HCT116 (cell line): Measurements from ENCODE around the gene HTRA2. TPM values are rescaled to one million over a fixed set of nuclear protein-coding genes. Genes with fewer than 3 reads are reported as not detected.

Experiments used
- ATAC-seq: fragments of 200-7000 bp; cut with Tn5 transposase; 2 replicates; pipeline ENCODE4 v1.9.1; 2020; ENCODE audit warnings: mild to moderate bottlenecking, moderate library complexity
- BruUV-seq: library from RNA; stranded (reverse); fragments of 400-500 nt; replicated peaks from 2 replicates; lab custom pipeline; 2021; lab: Mats Ljungman, UMichigan
- CTCF ChIA-PET: fragments of 300-600 bp; sonication (Branson Sonifier 250); formaldehyde crosslinking; loops from one replicate; lab custom pipeline; 2021; ENCODE audit warnings: antibody characterized with exemption; lab: Charles Lee
- POLR2A ChIA-PET: fragments of 300-600, 350-600 bp; sonication (Branson Sonifier 250); formaldehyde crosslinking; loops from one replicate; lab custom pipeline; 2021; ENCODE audit warnings: antibody characterized with exemption; lab: Charles Lee
- RAD21 ChIA-PET, 2 experiments: fragments of 300-600 bp; sonication (Branson Sonifier 250); formaldehyde crosslinking; loops; one replicate each; lab custom pipeline; 2023; ENCODE audit warnings: low total read pairs in 2 of 2; ENCODE audit not compliant: uncharacterized antibody in 2 of 2, unreplicated experiment in 2 of 2, low non-redundant PET in 1 of 2; lab: Charles Lee
- DNase-seq: peaks from one replicate; pipeline ENCODE4 v3.0.0-alpha.2; 2010; ENCODE audit warnings: low read depth, low spot score
- H2AFZ ChIP-seq: fragments of 200-600 bp; shearing (Covaris generic), sonication (generic); 2 replicates; pipeline ENCODE4 v1.6.1; 2017; ENCODE audit warnings: low read depth, mixed run types, mixed read lengths, antibody characterized with exemption, low read length; ENCODE audit not compliant: poor library complexity, severe bottlenecking
- H3K27ac ChIP-seq: 2 replicates; pipeline ENCODE4 v1.5.1; 2012; ENCODE audit warnings: low read depth, low read length
- H3K27me3 ChIP-seq: fragments of 200-600 bp; sonication (generic); 2 replicates; pipeline ENCODE4 v1.6.1; 2016; ENCODE audit warnings: mixed run types, low read length, mixed read lengths; ENCODE audit not compliant: insufficient read depth
- H3K36me3 ChIP-seq, 2 experiments: fragments of 200-500 bp in 1 of 2; fragments of 200-600 bp in 1 of 2; sonication (Bioruptor generic) in 1 of 2; sonication (generic) in 1 of 2; 2 replicates each; pipeline versions ENCODE4 v1.5.1 to v1.6.1; 2014 to 2016; ENCODE audit warnings: low read length in 2 of 2, inconsistent platforms in 1 of 2, mixed read lengths in 1 of 2, mixed run types in 1 of 2; ENCODE audit not compliant: insufficient read depth in 2 of 2, control insufficient read depth in 1 of 2
- H3K4me1 ChIP-seq, 2 experiments: fragments of 200-600 bp in 1 of 2; sonication (generic) in 1 of 2; 2 replicates each; pipeline versions ENCODE4 v1.5.1 to v1.6.1; 2012 to 2017; ENCODE audit warnings: low read length in 2 of 2, inconsistent platforms in 1 of 2, mild to moderate bottlenecking in 1 of 2, mixed read lengths in 1 of 2, mixed run types in 1 of 2, moderate library complexity in 1 of 2; ENCODE audit not compliant: insufficient read depth in 2 of 2, control insufficient read depth in 1 of 2
- H3K4me2 ChIP-seq: fragments of 200-600 bp; sonication (generic); 2 replicates; pipeline ENCODE4 v1.6.1; 2017; ENCODE audit warnings: mixed run types, low read length, mixed read lengths
- H3K4me3 ChIP-seq, 2 experiments: fragments of 200-600 bp in 1 of 2; sonication (generic) in 1 of 2; replicated peaks in 1 of 2; 2 replicates each; pipeline ENCODE4 v1.5.1; 2011 to 2016; ENCODE audit warnings: low read length in 2 of 2, control low read depth in 1 of 2, low read depth in 1 of 2, mild to moderate bottlenecking in 1 of 2, mixed read lengths in 1 of 2, mixed run types in 1 of 2
- H3K79me2 ChIP-seq: fragments of 200-600 bp; sonication (generic); 2 replicates; pipeline ENCODE4 v1.6.1; 2017; ENCODE audit warnings: mild to moderate bottlenecking, mixed run types, low read length, moderate library complexity, mixed read lengths; ENCODE audit not compliant: insufficient read depth
- H3K9ac ChIP-seq: fragments of 200-600 bp; sonication (generic); 2 replicates; pipeline ENCODE4 v1.6.1; 2016; ENCODE audit warnings: low read length, mixed read lengths
- H3K9me2 ChIP-seq: fragments of 200-600 bp; sonication (generic), shearing (Covaris generic); 2 replicates; pipeline ENCODE4 v1.6.1; 2017; ENCODE audit warnings: mixed run types, mild to moderate bottlenecking, moderate library complexity; ENCODE audit not compliant: insufficient read depth
- H3K9me3 ChIP-seq, 2 experiments: fragments of 200-500 bp in 1 of 2; fragments of 200-600 bp in 1 of 2; sonication (Bioruptor generic) in 1 of 2; sonication (generic) in 1 of 2; 2 replicates each; pipeline ENCODE4 v1.6.1; 2014 to 2017; ENCODE audit warnings: low read length in 2 of 2, mixed read lengths in 2 of 2, inconsistent platforms in 1 of 2, low read depth in 1 of 2, mild to moderate bottlenecking in 1 of 2, mixed run types in 1 of 2, moderate library complexity in 1 of 2; ENCODE audit not compliant: control insufficient read depth in 1 of 2, insufficient read depth in 1 of 2
- H4K20me1 ChIP-seq: fragments of 200-600 bp; sonication (generic), shearing (Covaris generic); 2 replicates; pipeline ENCODE4 v1.6.1; 2017; ENCODE audit warnings: mixed run types, mild to moderate bottlenecking, moderate library complexity; ENCODE audit not compliant: insufficient read depth
- EGR1 ChIP-seq: IDR thresholded peaks from 2 replicates; pipeline ENCODE4 v1.6.1; 2012; ENCODE audit warnings: low read depth
- EZH2 ChIP-seq: fragments of 200-600 bp; sonication (generic); IDR thresholded peaks from 2 replicates; pipeline ENCODE4 v1.6.1; 2017; ENCODE audit warnings: antibody characterized with exemption, mixed run types
- EZH2phosphoT487 ChIP-seq: fragments of 200-600 bp; IDR thresholded peaks from 2 replicates; pipeline ENCODE4 v1.6.1; 2018; ENCODE audit warnings: antibody characterized with exemption, borderline replicate concordance
- FOSL1 ChIP-seq: IDR thresholded peaks from 2 replicates; pipeline ENCODE4 v1.6.1; 2012; ENCODE audit warnings: low read depth
- JUND ChIP-seq: IDR thresholded peaks from 2 replicates; pipeline ENCODE4 v1.6.1; 2012
- POLR2A ChIP-seq: IDR thresholded peaks from 2 replicates; pipeline ENCODE4 v1.7.0; 2011; ENCODE audit warnings: borderline replicate concordance; ENCODE audit not compliant: insufficient read depth, insufficient read length; ENCODE audit errors: extremely low read depth
- POLR2AphosphoS5 ChIP-seq: IDR thresholded peaks from 2 replicates; pipeline ENCODE4 v1.6.1; 2011; ENCODE audit warnings: mild to moderate bottlenecking, low read depth, low read length, moderate library complexity
- RAD21 ChIP-seq: IDR thresholded peaks from 2 replicates; pipeline ENCODE4 v1.6.1; 2012; ENCODE audit warnings: low read depth, mild to moderate bottlenecking
- SIN3A ChIP-seq: IDR thresholded peaks from 2 replicates; pipeline ENCODE4 v1.6.1; 2012; ENCODE audit warnings: low read depth
- SRF ChIP-seq: IDR thresholded peaks from 2 replicates; pipeline ENCODE4 v1.6.1; 2012; ENCODE audit warnings: low read depth
- TCF7L2 ChIP-seq: IDR thresholded peaks from 2 replicates; pipeline ENCODE4 v1.7.0; 2011; ENCODE audit warnings: borderline replicate concordance, inconsistent platforms; ENCODE audit not compliant: insufficient read depth, insufficient read length; ENCODE audit errors: extremely low read depth
- ZFX ChIP-seq: fragments of 450-650 bp; IDR thresholded peaks from 2 replicates; pipeline ENCODE4 v1.6.1; 2017
- intact Hi-C: fragments of 100-400 bp; cut with micrococcal nuclease; formaldehyde crosslinking; loops from 2 replicates; pipeline ENCODE4 v1.10.0; 2022
- total RNA-seq: library from RNA; stranded (reverse); gene quantifications from one replicate; pipeline ENCODE4 v1.2.1, GENCODE V29; 2021; ENCODE audit not compliant: unreplicated experiment
- TF ChIP-seq, protein P1 (sequence below): IDR thresholded peaks from 2 replicates; pipeline ENCODE4 v1.6.1; 2011; ENCODE audit warnings: mild to moderate bottlenecking, low read length, moderate library complexity; ENCODE audit not compliant: insufficient replicate concordance; ENCODE audit errors: extremely low read depth
- TF ChIP-seq, protein P2 (sequence below): IDR thresholded peaks from 2 replicates; pipeline ENCODE4 v1.6.1; 2012; ENCODE audit warnings: low read depth
- TF ChIP-seq, protein P3 (sequence below), 3 experiments: fragments of 200-600 bp in 1 of 3; sonication (generic) in 1 of 3; IDR thresholded peaks in 2 of 3; conservative IDR thresholded peaks in 1 of 3; 2 replicates each; pipeline ENCODE4 v1.5.1; 2012 to 2017; ENCODE audit warnings: low read depth in 2 of 3, low read length in 2 of 3, antibody characterized with exemption in 1 of 3, borderline replicate concordance in 1 of 3, control low read depth in 1 of 3, mild to moderate bottlenecking in 1 of 3, mixed read lengths in 1 of 3, mixed run types in 1 of 3, moderate library complexity in 1 of 3; ENCODE audit not compliant: insufficient read depth in 1 of 3

Gene HTRA2
- total RNA-seq, 1 experiment from 2014 or later, result 36.2 TPM

DNA sequence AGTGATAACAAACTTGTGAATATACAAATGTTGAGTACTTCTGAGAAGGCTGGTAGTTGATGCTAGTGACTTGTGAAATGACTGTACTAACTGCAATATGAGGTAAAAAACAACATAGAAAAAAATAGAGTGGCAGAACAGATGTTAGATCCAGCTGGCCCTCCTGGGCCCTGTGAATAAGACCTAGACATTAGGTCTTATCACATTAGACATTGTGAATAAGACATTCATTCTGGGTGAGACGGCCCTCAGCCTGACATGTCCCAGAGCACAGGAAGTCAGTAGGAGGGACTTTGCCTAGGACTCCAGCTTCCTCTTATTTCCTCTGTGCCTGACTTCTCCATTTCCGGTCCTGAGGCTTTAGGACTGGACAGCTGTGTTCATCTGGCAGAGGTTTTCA is 47.7 kb downstream of the HTRA2 start:
- Histone ChIP-seq H3K4me2 (no peak overlapping the region), H4K20me1 (no peaks in the 10 kb centered on the region), H3K79me2 (no peaks in the 10 kb centered on the region), H3K27ac (no peak overlapping the region), H3K9me3 (no peaks in the 10 kb centered on the region), H2AFZ (no peak overlapping the region), H3K4me3 (no peak overlapping the region), H3K36me3 (peaks cover 0 to 2% of the 10 kb centered on the region in 2 experiments; a peak in 1 of 4 replicates), H3K9ac (no peak overlapping the region), H3K4me1 (peaks cover 0 to 3% of the 10 kb centered on the region in 2 experiments; a peak in 1 of 4 replicates), H3K27me3 (no peaks in the 10 kb centered on the region), H3K9me2 (no peaks in the 10 kb centered on the region)
- ChIA-PET POLR2A (no interaction called here), RAD21 (no interaction called here), CTCF (no interaction called here)
- intact Hi-C loops, result no loop called here
- DNase-seq (no peak), ATAC-seq (no peak)
- no peak for TF ChIP-seq EZH2phosphoT487
- no peak for TF ChIP-seq RAD21
- no peak for TF ChIP-seq SIN3A
- no peak for TF ChIP-seq ZFX
- no peak for TF ChIP-seq FOSL1
- TF ChIP-seq SRF, result no peak
- no peak for TF ChIP-seq EGR1
- TF ChIP-seq POLR2A, result no peak
- no peak for TF ChIP-seq EZH2
- TF ChIP-seq, protein P1, sequence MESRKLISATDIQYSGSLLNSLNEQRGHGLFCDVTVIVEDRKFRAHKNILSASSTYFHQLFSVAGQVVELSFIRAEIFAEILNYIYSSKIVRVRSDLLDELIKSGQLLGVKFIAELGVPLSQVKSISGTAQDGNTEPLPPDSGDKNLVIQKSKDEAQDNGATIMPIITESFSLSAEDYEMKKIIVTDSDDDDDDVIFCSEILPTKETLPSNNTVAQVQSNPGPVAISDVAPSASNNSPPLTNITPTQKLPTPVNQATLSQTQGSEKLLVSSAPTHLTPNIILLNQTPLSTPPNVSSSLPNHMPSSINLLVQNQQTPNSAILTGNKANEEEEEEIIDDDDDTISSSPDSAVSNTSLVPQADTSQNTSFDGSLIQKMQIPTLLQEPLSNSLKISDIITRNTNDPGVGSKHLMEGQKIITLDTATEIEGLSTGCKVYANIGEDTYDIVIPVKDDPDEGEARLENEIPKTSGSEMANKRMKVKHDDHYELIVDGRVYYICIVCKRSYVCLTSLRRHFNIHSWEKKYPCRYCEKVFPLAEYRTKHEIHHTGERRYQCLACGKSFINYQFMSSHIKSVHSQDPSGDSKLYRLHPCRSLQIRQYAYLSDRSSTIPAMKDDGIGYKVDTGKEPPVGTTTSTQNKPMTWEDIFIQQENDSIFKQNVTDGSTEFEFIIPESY, result no peak
- TF ChIP-seq, protein P2, sequence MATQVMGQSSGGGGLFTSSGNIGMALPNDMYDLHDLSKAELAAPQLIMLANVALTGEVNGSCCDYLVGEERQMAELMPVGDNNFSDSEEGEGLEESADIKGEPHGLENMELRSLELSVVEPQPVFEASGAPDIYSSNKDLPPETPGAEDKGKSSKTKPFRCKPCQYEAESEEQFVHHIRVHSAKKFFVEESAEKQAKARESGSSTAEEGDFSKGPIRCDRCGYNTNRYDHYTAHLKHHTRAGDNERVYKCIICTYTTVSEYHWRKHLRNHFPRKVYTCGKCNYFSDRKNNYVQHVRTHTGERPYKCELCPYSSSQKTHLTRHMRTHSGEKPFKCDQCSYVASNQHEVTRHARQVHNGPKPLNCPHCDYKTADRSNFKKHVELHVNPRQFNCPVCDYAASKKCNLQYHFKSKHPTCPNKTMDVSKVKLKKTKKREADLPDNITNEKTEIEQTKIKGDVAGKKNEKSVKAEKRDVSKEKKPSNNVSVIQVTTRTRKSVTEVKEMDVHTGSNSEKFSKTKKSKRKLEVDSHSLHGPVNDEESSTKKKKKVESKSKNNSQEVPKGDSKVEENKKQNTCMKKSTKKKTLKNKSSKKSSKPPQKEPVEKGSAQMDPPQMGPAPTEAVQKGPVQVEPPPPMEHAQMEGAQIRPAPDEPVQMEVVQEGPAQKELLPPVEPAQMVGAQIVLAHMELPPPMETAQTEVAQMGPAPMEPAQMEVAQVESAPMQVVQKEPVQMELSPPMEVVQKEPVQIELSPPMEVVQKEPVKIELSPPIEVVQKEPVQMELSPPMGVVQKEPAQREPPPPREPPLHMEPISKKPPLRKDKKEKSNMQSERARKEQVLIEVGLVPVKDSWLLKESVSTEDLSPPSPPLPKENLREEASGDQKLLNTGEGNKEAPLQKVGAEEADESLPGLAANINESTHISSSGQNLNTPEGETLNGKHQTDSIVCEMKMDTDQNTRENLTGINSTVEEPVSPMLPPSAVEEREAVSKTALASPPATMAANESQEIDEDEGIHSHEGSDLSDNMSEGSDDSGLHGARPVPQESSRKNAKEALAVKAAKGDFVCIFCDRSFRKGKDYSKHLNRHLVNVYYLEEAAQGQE, result no peak
- TF ChIP-seq, protein P3, sequence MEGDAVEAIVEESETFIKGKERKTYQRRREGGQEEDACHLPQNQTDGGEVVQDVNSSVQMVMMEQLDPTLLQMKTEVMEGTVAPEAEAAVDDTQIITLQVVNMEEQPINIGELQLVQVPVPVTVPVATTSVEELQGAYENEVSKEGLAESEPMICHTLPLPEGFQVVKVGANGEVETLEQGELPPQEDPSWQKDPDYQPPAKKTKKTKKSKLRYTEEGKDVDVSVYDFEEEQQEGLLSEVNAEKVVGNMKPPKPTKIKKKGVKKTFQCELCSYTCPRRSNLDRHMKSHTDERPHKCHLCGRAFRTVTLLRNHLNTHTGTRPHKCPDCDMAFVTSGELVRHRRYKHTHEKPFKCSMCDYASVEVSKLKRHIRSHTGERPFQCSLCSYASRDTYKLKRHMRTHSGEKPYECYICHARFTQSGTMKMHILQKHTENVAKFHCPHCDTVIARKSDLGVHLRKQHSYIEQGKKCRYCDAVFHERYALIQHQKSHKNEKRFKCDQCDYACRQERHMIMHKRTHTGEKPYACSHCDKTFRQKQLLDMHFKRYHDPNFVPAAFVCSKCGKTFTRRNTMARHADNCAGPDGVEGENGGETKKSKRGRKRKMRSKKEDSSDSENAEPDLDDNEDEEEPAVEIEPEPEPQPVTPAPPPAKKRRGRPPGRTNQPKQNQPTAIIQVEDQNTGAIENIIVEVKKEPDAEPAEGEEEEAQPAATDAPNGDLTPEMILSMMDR (IDR thresholded peaks at IDR 0.05 in 2 of 3, conservative IDR thresholded peaks at IDR 0.05 in 1 of 3; ENCODE audit: borderline replicate concordance in 1 of 3, insufficient read depth in 1 of 3, low read depth in 2 of 3, low read length in 2 of 3), result no peak
- TF ChIP-seq JUND, result no peak
- no peak for TF ChIP-seq TCF7L2
- TF ChIP-seq POLR2AphosphoS5, result no peak
- BruUV-seq, result no TSS peak
